Nephron (organoid): ENCODE data around the gene AFDN.

Experiments
- H3K27ac Mint-ChIP-seq, 3 experiments: 2 replicates each; pipeline ENCODE4 v1.8.0; 2020; ENCODE audit warnings: mixed read lengths in 3 of 3, mild to moderate bottlenecking in 2 of 3, moderate library complexity in 1 of 3
- H3K27me3 Mint-ChIP-seq: 2 replicates; pipeline ENCODE4 v1.8.0; 2021; ENCODE audit warnings: low read depth, mild to moderate bottlenecking, moderate library complexity, mixed read lengths
- H3K36me3 Mint-ChIP-seq: 2 replicates; pipeline ENCODE4 v1.8.0; 2020; ENCODE audit warnings: low read depth, mixed read lengths
- H3K4me1 Mint-ChIP-seq: 2 replicates; pipeline ENCODE4 v1.8.0; 2020; ENCODE audit warnings: mixed read lengths
- H3K4me3 Mint-ChIP-seq, 3 experiments: 2 replicates each; pipeline ENCODE4 v1.8.0; 2020; ENCODE audit warnings: mild to moderate bottlenecking in 3 of 3, mixed read lengths in 3 of 3, moderate library complexity in 2 of 3
- H3K9me3 Mint-ChIP-seq: 2 replicates; pipeline ENCODE4 v1.8.0; 2020; ENCODE audit warnings: mixed read lengths
- CTCF ChIP-seq, 3 experiments: fragments of 200-600 bp; sonication (generic); IDR thresholded peaks; one replicate each; pipeline ENCODE4 v1.5.0; 2021; ENCODE audit warnings: antibody characterized with exemption in 3 of 3; ENCODE audit not compliant: unreplicated experiment in 3 of 3

Gene AFDN

GRCh38 chr6:167802339-167802738 lies 24.4 kb upstream of the AFDN start:
- H3K9me3 Mint-ChIP-seq = no peaks in the 10 kb centered on the region
- no peak overlapping the region for H3K27ac Mint-ChIP-seq
- TF ChIP-seq CTCF (IDR thresholded peaks at IDR 0.05; ENCODE audit: unreplicated experiment in 3 of 3) = no peak
- H3K27me3 Mint-ChIP-seq = peaks cover 16% of the 10 kb centered on the region
- no peaks in the 10 kb centered on the region for H3K36me3 Mint-ChIP-seq
- no peak overlapping the region for H3K4me3 Mint-ChIP-seq
- H3K4me1 Mint-ChIP-seq = peaks cover 24% of the 10 kb centered on the region

DNA sequence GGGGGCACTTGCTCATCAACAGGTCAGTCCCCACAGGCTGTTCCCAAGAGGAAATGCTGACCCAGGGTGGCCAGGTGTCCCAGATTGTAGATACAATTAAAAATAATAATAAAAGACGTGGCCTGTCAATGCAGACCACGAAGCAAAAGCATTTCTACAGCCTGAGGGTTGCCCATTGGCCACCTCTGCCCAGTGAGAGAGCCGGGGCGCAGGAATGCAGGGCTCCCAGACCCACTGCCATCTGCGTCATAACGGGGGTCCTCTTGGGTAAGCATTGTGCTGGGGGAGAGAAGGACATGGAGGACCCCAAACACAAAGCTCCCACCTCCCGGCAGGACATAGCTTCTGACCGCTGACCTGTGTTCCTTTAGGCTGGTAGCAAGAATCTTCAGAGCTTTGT lies 22.9 kb upstream of the AFDN start:
- peaks cover 19% of the 10 kb centered on the region for H3K4me1 Mint-ChIP-seq
- H3K36me3 Mint-ChIP-seq = no peaks in the 10 kb centered on the region
- peaks cover 16% of the 10 kb centered on the region for H3K27me3 Mint-ChIP-seq
- H3K9me3 Mint-ChIP-seq = no peaks in the 10 kb centered on the region
- no peak overlapping the region for H3K4me3 Mint-ChIP-seq
- no peak for TF ChIP-seq CTCF (IDR thresholded peaks at IDR 0.05; ENCODE audit: unreplicated experiment in 3 of 3)
- H3K27ac Mint-ChIP-seq = no peak overlapping the region

DNA sequence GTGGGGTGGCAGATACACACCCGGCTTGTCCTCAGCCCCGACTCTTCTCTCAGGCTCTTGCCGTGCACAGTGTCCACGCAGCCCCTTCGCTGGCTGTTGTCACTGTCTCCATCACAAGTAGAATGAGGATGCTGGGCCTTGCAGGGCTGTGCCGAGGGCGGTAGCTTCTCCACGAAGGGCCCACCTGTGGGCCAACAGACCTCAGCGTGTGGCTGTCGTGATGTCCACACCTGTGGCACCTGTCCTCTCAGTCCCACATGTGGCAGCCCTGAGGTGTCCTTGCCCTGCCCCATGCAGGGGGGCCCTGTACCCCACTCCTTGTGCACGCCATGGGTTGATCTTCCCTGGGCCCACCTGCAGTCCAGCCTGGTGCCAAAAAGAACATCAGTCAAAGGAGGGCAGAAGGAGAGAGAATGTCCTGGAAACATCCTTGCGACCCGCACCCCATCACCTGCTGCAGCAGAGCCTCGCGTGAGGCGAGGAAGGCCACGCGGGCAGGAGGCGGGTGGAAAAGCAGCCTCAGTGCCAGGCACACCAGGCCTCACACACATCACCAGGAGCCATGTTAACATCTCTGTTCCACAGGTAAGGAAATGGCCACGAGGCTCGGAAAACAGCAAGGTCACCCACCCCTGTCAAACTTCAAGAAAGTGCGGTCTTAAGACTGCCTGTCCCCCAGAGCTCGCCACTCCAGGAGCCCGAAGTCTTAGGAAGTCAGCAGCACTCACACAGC lies 22.3 kb upstream of the AFDN start:
- peaks cover 13% of the 10 kb centered on the region for H3K4me1 Mint-ChIP-seq

DNA sequence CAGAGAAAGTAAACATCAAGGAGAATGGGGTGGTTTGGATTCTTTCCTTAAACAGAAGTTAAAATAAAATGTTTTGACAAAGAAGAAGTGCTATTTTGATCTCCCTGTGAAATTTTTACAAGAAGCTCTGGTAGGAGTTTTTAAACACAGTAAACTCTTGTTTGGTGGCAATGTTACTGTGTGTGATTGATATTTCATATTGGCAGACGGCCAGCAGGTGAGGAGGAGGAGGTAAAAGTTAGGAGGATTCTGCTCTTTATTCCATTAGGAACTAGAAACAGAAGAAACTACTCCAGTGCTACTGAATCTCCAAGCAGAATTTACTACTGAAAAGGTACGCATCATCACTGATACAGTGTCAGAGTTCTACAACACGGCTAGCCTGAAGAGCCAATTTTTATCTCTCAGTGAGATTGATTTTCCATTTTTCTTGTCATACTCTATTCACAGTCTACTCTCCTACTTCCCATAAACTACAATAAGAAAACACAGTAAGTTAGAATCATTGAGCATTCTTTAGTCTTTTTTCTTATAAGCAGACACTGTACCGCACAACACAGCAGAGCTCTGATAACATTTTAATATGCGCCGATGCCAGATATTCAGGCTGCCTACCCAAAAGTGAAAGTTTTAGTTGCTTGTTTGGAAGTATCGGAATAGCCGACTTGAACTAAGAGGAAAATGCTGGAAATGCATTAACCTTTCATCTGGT lies 21.2 kb upstream of the AFDN start:
- no peak overlapping the region for H3K4me3 Mint-ChIP-seq
- peaks cover 10% of the 10 kb centered on the region for H3K27me3 Mint-ChIP-seq
- no peaks in the 10 kb centered on the region for H3K36me3 Mint-ChIP-seq
- peaks cover 9% of the 10 kb centered on the region for H3K4me1 Mint-ChIP-seq
- no peak for TF ChIP-seq CTCF (IDR thresholded peaks at IDR 0.05; ENCODE audit: unreplicated experiment in 3 of 3)
- H3K9me3 Mint-ChIP-seq = no peaks in the 10 kb centered on the region
- no peak overlapping the region for H3K27ac Mint-ChIP-seq

More for the DNA sequence above, 22.3 kb upstream of the AFDN start:
- H3K4me3 Mint-ChIP-seq = no peak overlapping the region
- no peak for TF ChIP-seq CTCF (IDR thresholded peaks at IDR 0.05; ENCODE audit: unreplicated experiment in 3 of 3)
- H3K27me3 Mint-ChIP-seq = peaks cover 10% of the 10 kb centered on the region
- no peaks in the 10 kb centered on the region for H3K9me3 Mint-ChIP-seq
- H3K27ac Mint-ChIP-seq = no peak overlapping the region
- no peaks in the 10 kb centered on the region for H3K36me3 Mint-ChIP-seq

- TF ChIP-seq CTCF (IDR thresholded peaks at IDR 0.05; ENCODE audit: unreplicated experiment in 3 of 3) = no peak
- Mint-ChIP-seq H3K27me3 (peaks cover 8% of the 10 kb centered on the region), H3K4me3 (no peak overlapping the region), H3K4me1 (peaks cover 9% of the 10 kb centered on the region), H3K27ac (no peak overlapping the region), H3K36me3 (no peaks in the 10 kb centered on the region), H3K9me3 (no peaks in the 10 kb centered on the region)
These were observed 20.5 kb upstream of the AFDN start for GRCh38 chr6:167806061-167806700.
